ENCODE measurements around the gene PROK2. TPM values are rescaled to one million over a fixed set of nuclear protein-coding genes. Genes with fewer than 3 reads are reported as not detected.

The PROK2 gene
- not detected for total RNA-seq

- DNase-seq (ENCODE audit: low spot score), result no peak
Observed at GRCh38 chr3:71784914-71785531, at the start of gene PROK2. PROK2 (minus strand) TSS chr3:71785148; CDS start chr3:71785052, 96 bp downstream.

- DNase-seq (ENCODE audit: low spot score), result no peak
Observed at GRCh38 chr3:71831599-71831998, 46.7 kb upstream of the PROK2 start.

GRCh38 chr3:71825551-71826283 is 40.8 kb upstream of the PROK2 start:
- no peak for DNase-seq (ENCODE audit: low spot score)

- no peak for DNase-seq (ENCODE audit: low spot score)
Observed at GRCh38 chr3:71821116-71821515, 36.2 kb upstream of the PROK2 start.

GRCh38 chr3:71817262-71817661 is 32.3 kb upstream of the PROK2 start:
- no peak for DNase-seq (ENCODE audit: low spot score)

- DNase-seq (ENCODE audit: low spot score), result no peak
Observed at GRCh38 chr3:71816767-71817156, 31.8 kb upstream of the PROK2 start.

- no peak for DNase-seq (ENCODE audit: low spot score)
Observed at GRCh38 chr3:71815340-71816067, 30.6 kb upstream of the PROK2 start.

GRCh38 chr3:71813704-71814103 is 28.8 kb upstream of the PROK2 start:
- DNase-seq (ENCODE audit: low spot score), result no peak

GRCh38 chr3:71813073-71813472 is 28.1 kb upstream of the PROK2 start:
- no peak for DNase-seq (ENCODE audit: low spot score)

GRCh38 chr3:71810056-71810455 is 25.1 kb upstream of the PROK2 start:
- no peak for DNase-seq (ENCODE audit: low spot score)

GRCh38 chr3:71809321-71810026 is 24.5 kb upstream of the PROK2 start:
- no peak for DNase-seq (ENCODE audit: low spot score)

GRCh38 chr3:71806736-71807135 is 21.8 kb upstream of the PROK2 start:
- DNase-seq (ENCODE audit: low spot score), result no peak

- DNase-seq (ENCODE audit: low spot score), result no peak
Observed at GRCh38 chr3:71805691-71806090, 20.7 kb upstream of the PROK2 start.

- DNase-seq (ENCODE audit: low spot score), result no peak
Observed at GRCh38 chr3:71805199-71805598, 20.3 kb upstream of the PROK2 start.

GRCh38 chr3:71803248-71803647 is 18.3 kb upstream of the PROK2 start:
- no peak for DNase-seq (ENCODE audit: low spot score)

- no peak for DNase-seq (ENCODE audit: low spot score)
Observed at GRCh38 chr3:71801986-71802385, 17.0 kb upstream of the PROK2 start.

GRCh38 chr3:71800023-71800422 is 15.1 kb upstream of the PROK2 start:
- DNase-seq (ENCODE audit: low spot score), result no peak

- DNase-seq (ENCODE audit: low spot score), result no peak
Observed at GRCh38 chr3:71797455-71797854, 12.5 kb upstream of the PROK2 start.

GRCh38 chr3:71796290-71796689 is 11.3 kb upstream of the PROK2 start:
- DNase-seq (ENCODE audit: low spot score), result no peak

GRCh38 chr3:71791634-71792033 is 6.7 kb upstream of the PROK2 start:
- no peak for DNase-seq (ENCODE audit: low spot score)

- no peak for DNase-seq (ENCODE audit: low spot score)
Observed at GRCh38 chr3:71789922-71790321, 5.0 kb upstream of the PROK2 start.

GRCh38 chr3:71787851-71788405 is 3.0 kb upstream of the PROK2 start:
- no peak for DNase-seq (ENCODE audit: low spot score)
